Astrocyte of the spinal cord (primary cell): ENCODE results near the gene AP1G2.
A peak's percentile ranks its signal among the peaks of the same experiment; 100 is the strongest.

Experiments used
- DNase-seq: peaks from one replicate; pipeline ENCODE4 v3.0.0; 2011; ENCODE audit warnings: low read depth, low spot score
- H3K4me3 ChIP-seq: 2 replicates; pipeline ENCODE4 v1.5.1; 2011; ENCODE audit warnings: low read depth, mild to moderate bottlenecking, low read length, moderate library complexity
- in situ Hi-C: cut with HindIII; loops from 2 replicates; pipeline ENCODE4 v1.10.0; 2017; ENCODE audit warnings: low sequenced_read_pairs
- TF ChIP-seq, protein P1 (sequence below): IDR thresholded peaks from 2 replicates; pipeline ENCODE4 v1.5.1; 2012; ENCODE audit warnings: low read depth, mild to moderate bottlenecking, low read length, inconsistent platforms

Gene AP1G2

DNA sequence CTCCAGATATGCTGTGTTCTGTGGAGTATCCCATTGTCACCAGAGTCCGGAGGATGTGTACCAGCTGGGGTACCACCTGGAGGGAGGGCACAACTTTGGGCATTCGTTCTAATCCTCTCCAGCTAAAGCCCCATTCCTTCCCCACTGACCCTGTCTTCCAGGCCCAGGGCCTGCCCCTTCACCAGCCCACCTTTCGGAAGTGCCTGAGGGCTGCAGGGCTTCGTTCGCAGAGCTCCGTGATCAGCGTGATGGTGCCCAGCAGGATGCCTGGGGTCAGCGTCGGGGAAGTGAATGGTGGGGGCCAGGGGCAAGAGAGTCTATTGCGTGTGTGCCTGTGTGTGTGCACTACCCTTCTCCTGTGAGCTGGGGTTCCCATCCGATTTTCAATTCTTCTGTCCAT, 2.0 kb downstream of the AP1G2 start:
- in situ Hi-C loops = no loop called here
- TF ChIP-seq, protein P1, sequence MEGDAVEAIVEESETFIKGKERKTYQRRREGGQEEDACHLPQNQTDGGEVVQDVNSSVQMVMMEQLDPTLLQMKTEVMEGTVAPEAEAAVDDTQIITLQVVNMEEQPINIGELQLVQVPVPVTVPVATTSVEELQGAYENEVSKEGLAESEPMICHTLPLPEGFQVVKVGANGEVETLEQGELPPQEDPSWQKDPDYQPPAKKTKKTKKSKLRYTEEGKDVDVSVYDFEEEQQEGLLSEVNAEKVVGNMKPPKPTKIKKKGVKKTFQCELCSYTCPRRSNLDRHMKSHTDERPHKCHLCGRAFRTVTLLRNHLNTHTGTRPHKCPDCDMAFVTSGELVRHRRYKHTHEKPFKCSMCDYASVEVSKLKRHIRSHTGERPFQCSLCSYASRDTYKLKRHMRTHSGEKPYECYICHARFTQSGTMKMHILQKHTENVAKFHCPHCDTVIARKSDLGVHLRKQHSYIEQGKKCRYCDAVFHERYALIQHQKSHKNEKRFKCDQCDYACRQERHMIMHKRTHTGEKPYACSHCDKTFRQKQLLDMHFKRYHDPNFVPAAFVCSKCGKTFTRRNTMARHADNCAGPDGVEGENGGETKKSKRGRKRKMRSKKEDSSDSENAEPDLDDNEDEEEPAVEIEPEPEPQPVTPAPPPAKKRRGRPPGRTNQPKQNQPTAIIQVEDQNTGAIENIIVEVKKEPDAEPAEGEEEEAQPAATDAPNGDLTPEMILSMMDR = no peak
- H3K4me3 ChIP-seq = no peak overlapping the region
- no peak for DNase-seq

DNA sequence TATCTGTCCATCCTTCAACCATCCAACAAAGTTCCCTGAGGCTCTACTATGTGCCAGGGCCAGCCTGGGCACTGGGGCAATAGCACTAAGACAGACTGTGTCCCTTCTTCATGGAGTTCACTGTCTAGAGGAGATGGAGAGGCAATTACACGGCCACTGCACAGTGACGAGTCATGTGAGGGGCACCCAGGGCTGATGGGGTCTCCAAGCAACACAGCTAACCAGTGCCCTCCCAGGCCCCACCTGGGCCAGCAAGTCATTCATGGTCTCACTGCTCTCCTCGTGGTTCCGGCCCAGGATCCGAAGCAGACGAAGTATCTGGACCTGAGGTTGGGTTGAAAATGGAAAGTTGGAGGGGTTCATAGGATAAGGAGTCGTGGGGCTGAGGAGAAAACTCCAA, 2.7 kb downstream of the AP1G2 start:
- no peak for DNase-seq
- H3K4me3 ChIP-seq = no peak overlapping the region
- in situ Hi-C loops = no loop called here
- TF ChIP-seq, protein P1 = no peak

DNA sequence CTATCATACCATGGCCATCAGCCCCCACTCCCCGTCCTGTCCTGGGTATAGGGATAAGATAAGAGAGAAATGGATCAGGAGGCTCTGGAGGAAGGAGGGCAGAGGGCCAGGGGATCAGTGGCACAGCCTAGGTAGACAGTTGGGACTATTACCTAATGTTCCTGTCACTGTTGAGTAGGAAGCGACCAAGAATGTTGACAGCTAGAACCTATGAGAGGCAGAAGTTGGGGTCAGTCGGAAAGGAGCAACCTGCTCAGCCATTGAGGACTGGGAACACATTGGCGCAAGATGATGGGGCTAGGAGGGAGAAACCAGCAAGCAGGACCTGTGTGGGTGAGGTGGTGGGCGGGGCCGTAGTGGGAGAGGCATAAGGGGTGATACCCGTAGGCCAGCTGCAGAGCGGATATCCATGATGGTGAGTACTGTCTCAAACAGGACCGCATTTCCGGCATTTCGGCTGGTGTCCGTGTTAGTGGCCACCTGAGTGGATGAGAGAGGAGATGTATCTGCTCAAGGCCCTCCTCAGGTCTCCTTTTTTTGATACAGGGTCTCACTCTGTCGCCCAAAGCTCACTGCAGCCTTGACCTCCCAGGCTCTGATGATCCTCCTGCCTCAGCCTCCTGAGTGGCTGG, 3.3 kb downstream of the AP1G2 start:
- in situ Hi-C loops = no loop called here
- TF ChIP-seq, protein P1 = no peak
- H3K4me3 ChIP-seq = no peak overlapping the region
- no peak for DNase-seq

DNA sequence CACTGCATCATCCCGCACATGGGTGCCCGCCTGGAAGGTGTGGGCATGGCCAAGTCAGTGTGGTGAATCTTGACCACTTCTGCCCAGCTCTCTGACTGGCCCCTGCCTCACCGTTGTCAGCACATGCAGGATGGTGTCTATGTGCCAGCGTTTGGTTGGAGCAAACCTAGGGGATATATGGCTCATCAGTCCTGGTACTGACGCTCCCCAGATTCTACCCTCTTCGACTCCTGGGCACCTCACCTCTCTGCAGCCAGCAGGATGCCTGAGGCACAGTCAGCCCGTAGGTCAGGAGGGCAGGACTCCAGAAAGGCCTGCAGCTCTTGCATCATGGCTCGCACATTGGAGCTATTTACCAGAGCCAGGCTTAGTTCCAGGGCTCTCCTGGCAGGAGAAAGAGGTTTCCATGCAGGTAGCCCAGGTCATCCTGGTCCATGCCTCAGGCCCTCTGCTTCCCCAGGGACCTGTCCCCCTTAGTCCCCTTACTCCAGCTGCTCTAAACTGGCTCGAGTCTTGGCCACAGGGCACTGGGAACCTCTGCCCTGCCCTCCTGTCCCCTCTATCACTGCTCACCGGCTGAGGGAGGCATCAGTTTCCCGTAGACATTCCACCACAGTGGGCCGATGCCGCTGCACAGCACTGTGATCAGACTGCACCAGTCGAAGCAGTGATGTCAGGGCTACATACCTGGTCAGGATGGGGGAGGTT, 4.0 kb downstream of the AP1G2 start:
- no peak overlapping the region for H3K4me3 ChIP-seq
- DNase-seq = no peak
- TF ChIP-seq, protein P1 = no peak
- in situ Hi-C loops = no loop called here

DNA sequence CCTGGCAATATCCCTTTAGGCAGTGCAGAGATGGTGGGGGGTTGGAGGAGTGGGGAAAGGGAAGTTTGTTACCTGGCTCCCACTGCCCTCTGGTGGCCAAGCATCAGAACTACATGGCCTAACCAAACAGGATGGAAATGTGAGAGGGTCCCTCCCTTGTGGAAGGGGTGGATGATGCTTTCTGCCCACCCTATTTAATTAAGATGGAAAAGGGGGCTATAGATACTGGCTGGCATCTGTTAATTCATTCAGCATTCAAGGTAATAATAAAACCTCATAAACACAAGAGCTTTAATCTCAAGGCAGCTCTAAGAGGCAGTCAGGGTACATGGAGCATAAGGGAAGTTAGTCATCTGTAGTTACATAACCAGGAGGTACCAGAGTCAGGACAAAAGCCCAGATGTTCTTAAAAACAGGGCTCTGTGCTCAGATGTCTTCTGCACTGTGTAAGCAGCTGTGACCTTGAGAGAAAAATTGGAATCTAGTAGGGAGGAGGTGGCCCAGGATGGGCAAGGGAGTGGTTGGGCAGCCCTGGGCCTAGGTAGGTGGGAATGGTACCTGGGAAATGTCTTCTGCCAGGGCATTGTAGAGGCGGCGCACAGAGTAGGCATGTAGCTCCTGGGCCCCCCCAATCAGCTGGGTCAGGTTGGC, 4.6 kb downstream of the AP1G2 start:
- in situ Hi-C loops = no loop called here

More for the DNA sequence above, 4.6 kb downstream of the AP1G2 start:
- H3K4me3 ChIP-seq = no peak overlapping the region
- TF ChIP-seq, protein P1 = peak; percentile 94
- peak; percentile 32 for DNase-seq
